ENCODE results near the gene ZNF213.
A peak's percentile ranks its signal among the peaks of the same experiment; 100 is the strongest.
"Not testable (repeated sequence)": the region's sequence is repeated elsewhere in the genome, so short reads cannot be mapped to it uniquely, and the experiment has no call there.

Gene ZNF213

DNA sequence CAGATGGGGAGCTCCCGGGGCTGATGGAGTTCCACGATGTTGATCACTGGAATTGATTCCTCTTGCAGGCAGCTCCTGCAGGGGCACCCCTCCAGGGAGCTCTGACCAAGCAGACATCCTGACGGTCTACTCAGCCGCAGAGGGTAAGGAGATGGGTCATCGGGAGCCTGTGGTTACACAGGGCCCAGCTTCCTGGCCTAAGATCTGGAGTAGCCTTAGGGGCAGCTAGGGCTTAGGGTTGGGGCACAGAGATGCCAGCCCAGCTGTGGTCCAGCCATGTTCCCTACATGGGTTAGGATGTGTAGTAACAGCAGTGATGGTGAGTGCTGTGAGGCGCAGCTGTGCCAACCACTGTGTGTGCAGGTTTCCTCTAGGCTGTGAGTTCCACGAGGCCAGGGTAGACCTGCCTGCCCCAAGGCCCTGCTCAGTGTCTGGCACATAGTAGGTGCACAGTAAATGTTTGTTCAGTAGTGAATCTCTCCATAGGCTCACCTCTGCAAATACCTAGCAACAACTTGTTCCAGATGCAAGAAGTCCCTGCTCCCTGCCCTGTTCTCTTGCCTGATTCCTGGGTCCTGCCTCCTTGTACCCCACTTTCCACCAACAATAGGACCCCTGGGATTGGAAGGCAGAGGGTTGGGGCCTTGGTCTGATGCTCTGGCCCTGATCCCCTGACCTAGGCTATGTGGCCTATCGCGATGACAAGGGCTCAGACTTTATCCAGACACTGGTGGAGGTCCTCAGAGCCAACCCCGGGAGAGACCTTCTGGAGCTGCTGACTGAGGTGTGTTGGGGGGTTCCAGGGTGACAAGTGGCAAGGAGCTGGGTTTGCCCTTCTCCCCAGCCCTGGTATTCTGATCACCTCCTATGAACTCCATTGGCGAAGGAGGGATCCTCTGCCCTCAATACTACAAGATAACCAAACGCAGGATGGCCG, 13.7 kb downstream of the ZNF213 start:
- no peak for DNase-seq

DNA sequence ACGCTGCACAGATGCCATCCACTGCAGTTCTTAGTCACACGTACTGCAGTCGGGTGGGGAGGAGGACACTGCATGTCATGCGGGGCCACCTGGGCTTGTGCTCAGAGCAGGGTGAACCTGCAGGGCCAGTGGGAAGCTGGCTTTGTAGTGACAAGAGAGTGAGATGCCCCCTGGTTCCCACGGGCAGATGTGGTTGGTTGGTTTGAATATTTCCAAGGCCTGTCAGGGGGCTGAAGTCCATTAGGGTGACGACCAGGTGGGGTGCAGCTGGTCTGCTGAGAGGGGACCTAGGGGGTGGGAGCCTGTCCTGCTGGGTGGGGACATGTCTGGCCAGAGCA, 14.3 kb downstream of the ZNF213 start:
- no peak for DNase-seq

DNA sequence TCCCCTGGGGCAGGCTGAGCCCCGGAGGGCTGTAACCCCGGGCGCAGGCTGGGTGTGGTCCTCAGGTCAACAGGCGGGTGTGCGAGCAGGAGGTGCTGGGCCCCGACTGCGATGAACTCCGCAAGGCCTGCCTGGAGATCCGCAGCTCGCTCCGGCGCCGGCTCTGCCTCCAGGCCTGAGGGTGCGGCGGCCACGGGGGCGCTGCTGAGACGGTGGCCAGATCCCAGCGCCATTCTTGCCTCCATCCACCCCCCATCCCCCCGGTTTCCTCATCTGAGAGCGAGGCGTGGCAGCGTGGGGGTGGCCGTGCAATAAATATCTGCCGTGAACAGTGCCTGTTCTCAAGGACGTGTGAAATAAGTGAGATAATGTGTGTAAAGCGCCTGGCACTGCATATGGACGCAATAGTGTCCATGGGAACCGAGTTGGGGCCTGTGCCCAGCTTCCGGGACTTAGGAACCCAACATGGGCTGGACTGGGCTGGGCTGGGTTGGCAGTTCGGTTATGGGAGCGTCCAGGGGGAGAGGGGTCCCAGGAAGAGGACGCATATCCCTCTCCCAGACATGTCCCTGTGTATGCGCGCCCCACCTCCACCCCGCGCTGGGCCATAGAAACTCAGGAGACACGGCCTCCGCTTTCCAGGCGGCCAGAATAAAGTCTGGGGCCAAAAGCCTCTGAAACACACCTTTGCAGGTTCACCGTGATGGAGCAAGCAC, 15.0 kb downstream of the ZNF213 start:
- DNase-seq: peak; percentile 65

DNA sequence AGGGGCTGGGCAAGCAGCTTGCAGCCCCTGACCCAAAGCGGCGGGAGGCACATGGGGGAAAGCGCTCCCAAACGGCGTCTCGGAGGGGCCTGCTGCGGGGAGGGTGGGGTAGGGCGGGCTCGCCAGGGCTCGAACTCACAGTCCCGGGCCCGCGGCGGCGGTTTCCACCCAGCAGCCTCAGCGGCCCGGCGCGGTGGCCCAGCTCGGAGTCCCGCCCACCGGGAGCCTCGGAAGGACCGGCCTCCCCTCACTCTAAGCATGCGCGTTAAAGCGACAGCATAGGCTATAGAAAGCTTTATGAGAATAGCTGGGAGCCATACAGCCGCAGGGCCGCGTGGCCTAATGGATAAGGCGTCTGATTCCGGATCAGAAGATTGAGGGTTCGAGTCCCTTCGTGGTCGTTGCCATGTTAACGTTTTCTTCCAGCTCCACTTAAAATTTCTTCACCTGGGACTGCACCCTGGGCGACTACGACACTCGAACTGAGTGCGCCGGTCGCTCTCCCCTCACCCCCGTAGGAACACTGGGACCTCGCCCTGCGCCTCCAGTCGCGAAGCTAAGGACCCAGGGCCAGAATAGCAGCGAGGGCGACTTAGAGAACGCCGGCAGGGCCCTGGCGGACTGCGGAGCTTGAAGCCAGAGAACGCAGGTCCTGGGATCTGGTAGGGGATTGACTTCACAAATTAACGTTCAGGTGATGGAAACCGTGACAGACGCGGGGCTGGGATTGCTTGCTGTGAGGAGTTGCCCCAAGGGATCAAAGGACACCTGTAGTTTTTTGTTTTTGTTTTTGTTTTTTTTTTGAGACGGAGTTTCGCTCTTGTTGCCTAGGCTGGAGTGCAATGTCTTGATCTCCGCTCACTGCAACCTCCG, 15.8 kb downstream of the ZNF213 start:
- peak; percentile 95 for DNase-seq

DNA sequence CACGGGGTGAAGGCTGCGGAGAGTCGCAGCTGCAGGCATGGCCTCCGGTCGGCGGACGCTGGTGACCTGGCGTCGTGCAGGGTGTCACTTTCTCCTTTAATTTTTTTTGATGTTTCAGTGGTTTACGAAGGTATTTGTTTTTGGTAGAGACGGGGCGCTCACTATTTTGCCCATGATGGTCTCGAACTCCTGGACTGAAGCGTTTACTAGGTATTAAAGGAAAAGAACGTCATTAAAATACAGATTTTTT, 17.1 kb downstream of the ZNF213 start:
- no peak for DNase-seq

DNA sequence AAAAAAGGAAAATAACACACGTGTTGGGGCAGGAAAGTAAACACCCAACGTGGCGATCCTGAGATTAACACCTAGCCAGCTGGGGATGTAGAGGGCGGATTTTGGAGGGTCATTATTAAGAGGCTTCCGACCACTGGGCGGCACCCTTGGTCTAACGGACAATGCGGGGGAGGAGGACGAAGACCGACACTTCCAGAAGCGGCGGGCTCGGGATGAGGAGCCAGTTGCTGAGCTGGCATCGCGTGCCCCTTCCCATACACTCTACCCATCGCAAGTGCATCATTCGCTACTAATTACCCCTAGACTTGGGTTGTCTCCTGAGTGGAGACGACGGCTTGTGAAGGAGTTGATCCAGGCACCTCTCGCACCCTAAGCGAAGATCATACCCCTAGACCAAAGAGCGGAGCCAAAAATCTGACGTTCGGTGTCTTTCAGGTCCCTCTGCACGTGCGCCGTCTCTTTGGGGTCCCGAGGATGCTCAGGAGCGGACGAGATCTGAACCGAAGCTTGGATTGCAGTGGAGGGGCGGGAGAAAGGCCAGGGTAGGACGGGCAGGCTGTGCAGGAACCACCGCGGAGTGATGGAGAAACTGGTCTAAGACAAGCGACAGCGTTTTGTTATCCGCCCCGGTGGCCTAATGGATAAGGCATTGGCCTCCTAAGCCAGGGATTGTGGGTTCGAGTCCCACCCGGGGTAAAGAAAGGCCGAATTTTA, 17.6 kb downstream of the ZNF213 start:
- DNase-seq: peak; percentile 91

DNA sequence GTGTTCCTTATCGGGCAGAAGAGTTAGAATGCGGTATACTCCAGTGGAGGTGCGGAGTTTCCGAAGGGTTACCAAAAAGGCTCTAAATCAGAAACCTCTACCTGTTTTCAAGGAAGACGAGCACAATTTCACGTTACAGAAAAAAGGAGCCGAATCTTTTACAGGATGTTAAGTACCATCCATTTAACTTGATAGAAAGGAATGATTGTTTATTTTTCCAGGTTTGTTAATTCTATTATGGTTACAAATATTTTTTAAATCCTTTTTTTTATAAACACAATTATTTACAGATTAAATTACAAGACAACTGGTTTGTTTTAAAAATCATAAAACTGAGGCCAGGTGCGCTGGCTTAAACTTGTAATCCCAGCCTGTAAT, 18.2 kb downstream of the ZNF213 start:
- DNase-seq: no peak

DNA sequence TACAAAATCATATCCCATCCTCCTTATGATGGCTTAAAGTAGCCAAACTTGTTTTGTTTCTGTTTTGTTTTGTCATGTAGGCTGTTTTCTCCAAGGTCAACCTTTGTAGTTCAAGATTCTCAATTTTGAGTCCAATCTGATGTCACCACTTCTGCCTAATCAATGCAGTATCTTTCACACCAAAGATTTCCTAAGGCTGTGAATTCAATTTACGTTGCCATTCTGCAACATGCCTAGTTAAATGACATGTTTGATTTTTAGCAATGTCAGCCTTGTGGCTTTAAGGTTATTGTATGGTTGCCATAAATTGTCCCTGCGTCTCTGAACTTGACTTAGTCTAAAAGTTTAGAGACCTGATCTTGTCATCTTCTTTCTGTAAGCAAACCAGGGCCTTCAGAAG, 20.4 kb downstream of the ZNF213 start:
- DNase-seq: no peak

DNA sequence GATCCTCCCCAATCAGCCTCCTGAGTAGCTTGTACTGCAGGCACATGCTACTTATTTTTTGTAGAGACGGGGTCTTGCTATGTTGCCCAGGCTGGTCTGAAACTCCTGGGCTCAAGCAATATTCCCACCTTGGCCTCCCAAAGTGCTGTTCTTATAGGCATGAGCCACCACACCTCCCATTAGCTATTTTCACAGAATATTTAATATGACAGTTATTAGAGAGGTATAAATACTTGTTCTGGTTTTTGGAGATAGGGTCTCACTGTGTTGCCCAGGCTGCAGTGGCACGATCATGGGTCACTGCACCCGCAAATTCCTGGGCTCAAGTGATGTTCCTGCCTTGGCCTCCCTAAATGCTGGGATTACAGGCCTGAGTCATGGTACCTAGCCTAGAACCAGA, 21.1 kb downstream of the ZNF213 start:
- DNase-seq: no peak

DNA sequence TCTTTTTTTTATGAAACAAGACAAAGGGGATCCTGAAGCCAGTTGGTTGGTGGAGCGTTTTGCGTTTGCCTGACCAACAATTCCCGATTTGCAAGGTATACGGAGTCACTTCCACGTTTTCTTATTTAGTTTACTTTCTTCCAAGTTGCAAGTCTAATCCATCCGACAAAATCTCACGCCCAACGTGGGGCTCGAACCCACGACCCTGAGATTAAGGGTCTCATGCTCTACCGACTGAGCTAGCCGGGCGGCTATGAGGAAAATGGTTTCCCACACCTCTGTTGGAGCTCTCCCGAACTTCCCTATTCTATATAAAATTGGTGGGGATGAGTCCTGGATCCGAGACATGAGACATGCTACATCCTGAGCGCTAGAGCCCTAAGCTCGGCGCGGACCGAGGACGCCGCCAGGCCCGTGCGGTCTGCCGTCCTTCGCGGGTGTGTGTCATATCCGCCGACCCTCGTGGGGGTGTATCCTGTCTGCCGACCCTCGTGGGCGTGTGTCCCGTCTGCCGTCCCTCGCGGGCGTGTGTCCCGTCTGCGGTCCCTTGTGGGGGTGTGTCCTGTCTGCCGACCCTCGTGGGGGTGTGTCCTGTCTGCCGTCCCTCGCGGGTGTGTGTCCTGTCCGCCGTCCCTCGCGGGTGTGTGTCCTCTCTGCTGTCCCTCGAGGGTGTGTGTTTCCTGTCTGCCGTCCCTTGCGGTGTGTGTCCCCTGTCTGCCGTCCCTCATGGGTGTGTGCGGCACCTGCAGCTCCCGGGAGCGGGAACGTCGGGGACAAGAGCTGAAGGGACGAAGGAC, 22.6 kb downstream of the ZNF213 start:
- DNase-seq: peak; percentile 94

DNA sequence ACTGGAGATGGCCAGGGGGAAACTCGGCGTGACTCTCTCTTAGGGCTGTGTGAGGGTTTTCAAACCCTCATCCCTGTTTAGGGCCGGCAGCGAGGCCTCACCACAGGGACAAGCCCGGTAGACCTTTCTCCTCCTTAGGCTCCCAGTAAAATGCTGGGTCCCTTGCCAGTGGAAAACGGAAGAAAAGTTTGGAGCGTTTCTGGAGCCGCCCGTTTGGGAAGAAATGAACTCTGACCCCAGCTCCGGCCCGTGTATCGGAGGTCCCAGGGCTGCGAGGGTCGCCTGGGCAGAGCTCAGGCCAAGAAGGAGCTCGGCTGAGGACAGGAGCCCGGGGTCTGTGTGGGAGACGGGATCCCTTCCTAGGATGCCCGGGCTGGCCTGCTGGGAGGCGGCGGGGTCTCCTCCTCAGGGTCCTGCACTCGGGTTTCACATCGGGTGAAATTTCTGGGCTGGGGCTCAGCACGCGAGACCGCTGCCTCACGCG, 23.2 kb downstream of the ZNF213 start:
- peak; percentile 22 for DNase-seq

DNA sequence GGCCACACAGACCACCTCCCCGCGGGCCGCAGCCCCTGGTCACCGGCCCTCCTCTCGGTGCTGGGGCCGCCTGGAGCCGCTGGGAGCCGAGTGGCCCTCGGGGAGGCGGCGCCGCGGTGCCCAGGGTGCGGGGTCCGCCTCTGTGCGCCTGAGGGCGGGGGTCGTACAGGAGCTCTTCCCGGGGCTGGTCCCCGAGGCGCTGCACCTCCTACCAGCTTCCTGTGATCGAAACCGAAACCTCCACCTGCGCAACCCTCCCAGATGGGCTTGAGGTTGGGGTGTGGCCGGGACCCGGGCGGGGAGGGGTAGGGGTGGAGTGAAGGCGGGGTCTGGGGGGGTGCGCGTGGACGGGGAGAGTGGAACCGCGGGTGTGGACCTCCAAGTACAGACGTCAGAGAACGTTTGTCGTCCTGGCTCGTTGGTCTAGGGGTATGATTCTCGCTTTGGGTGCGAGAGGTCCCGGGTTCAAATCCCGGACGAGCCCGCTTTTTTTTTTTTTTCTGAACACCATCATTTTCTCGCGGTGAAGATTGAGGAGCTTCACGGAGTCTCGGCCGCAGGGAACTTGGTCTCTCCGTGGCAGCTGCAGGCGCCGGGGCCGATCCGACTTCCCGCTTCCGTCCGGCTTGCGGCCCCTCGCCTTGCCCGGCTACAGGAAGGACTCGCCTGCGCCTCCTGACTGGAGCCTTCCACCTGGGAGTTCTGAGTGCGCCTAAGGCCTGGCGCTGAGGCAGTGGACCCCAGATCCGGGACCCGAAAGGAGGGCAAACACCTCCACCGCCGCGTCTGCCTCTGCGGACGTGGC, 23.9 kb downstream of the ZNF213 start:
- DNase-seq: peak; percentile 86

DNA sequence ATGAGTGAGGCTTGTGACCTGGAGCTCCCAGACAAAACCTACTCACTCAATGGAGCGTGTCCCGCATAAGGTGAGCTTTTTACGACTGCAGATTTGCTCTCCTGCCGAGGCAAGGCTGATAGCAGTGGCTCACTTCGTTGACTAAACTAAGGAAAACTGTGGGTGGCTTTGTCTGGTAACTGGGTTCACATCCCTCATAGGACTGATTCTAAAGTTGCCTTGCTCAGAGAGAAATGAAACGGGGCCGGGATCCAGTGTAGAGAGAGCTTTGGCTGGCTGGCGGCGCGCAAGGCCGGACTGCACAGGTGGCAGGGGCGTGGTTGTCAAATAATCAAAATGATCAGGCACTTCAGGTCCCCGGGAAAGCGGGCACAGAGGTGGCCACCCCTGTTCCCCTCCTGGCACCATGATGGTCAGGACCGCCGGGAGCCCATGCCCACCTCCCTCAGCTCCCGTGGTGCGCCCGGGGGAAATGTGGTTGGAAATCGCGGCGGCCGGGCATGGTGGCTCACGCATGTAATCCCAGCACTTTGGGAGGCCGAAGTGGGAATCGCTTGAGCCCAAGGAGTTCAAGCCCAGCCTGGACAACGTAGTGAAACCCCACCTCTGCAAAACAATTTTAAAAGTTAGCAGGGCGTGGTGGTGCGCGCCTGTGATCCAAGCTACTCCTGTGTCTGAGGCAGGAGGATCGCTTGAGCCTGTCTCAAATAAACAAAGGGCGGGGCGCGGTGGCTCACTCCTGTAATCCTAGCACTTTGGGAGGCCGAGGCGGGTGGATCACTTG, 26.6 kb downstream of the ZNF213 start:
- no peak for DNase-seq

DNA sequence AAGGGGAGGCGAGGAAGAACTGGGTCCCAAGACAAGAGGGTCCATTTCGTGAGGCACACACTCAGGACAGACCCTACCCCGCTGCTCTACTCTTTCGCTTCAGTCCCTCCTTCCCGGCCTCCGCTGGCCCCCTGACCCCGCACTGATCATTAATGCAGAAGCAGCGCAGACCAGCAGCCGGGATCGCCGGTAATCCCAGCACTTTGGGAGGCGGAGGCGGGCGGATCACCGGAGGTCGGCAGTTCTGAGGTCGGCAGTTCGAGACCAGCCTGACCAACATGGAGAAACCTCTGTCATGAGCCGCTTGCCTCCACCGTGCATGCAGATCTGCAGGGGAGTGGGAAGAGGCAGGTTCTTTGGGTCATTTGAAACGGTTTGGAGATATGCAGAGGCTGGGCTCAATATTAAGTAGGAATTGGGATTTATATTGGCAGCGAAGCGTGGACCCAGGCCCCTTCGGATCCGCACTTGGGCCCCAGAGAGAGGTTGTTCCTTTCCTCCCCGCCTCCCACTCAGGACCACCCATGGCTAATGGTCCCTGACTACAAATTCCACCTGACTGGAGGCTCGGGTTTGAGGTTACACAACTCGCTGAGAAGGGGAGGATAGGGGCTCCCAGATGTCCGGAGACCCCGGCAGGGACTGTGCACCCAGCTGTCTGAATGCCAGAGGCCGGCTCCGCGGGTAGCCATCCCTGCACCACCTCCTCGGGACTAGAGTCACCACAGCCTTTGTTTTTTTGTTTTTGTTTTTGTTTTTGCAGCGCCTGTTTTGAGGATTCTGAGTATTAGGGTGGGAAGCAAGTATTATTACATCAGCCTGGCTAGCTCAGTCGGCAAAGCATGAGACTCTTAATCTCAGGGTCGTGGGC, 29.5 kb downstream of the ZNF213 start:
- no peak for DNase-seq

DNA sequence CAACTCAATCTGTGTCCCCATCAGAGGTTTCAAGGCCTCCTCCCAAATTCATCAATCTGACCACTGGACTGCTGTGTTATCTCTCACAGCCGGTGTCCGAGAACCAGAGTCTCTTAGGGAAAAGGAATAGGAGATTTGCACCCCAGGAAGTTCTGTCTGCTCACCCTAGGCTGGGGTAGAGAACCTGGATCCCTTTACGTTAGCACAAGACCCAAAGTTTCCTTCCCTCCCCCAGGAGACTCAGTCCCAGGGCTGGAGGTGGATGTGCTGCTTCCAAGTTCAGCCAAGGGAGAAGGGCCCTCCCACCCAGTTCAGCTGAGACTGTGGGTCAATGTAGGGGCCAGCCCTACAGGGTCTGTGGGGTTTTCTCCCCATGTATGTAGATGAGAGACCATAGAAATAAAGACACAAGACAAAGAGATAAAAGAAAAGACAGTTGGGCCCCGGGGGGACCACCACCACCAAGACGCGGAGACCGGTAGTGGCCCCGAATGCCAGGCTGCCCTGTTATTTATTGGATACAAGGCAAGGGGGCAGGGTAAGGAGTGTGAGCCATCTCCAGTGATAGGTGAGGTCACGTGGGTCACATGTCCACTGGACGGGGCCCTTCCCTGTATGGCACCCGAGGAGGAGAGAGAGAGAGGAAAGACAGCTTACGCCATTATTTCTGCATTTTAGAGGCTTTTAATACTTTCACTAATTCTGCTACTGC, 30.4 kb downstream of the ZNF213 start:
- no peak for DNase-seq

DNA sequence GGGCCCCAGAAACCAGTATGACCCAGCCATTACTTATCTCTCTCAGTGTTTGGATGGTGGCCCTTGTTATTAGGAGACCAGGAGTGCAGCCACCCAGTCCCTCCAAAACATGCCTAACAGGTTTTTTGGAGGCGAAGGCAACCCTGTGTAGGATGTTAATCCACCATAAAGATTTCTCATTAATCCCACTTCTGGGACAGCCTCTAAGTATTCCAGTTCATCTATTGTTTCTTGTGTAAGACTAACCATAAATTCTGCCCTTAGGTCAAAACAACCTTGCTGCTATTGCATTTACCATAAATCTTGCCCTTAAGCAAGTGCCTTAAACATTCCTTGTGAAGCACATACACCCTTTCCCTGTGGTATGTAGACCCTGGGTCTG, 31.7 kb downstream of the ZNF213 start:
- no peak for DNase-seq

DNA sequence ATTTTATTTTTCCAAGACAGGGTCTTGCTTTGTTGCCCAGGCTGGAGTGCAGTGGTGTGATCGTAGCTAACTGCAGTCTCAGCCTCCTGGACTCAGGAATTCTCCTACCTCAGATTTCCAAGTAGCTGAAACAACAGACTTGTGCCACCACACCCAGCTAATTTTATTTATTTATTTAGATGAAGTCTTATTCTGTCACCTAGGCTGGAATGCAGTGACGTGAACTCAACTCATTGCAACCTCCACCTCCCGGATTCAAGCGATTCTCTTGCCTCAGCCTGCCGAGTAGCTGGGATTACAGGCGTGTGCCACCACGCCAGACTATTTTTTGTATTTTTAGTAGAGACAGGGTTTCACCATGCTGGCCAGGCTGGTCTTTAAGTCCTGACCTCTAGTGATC, 33.9 kb downstream of the ZNF213 start:
- not testable (repeated sequence) for DNase-seq

DNA sequence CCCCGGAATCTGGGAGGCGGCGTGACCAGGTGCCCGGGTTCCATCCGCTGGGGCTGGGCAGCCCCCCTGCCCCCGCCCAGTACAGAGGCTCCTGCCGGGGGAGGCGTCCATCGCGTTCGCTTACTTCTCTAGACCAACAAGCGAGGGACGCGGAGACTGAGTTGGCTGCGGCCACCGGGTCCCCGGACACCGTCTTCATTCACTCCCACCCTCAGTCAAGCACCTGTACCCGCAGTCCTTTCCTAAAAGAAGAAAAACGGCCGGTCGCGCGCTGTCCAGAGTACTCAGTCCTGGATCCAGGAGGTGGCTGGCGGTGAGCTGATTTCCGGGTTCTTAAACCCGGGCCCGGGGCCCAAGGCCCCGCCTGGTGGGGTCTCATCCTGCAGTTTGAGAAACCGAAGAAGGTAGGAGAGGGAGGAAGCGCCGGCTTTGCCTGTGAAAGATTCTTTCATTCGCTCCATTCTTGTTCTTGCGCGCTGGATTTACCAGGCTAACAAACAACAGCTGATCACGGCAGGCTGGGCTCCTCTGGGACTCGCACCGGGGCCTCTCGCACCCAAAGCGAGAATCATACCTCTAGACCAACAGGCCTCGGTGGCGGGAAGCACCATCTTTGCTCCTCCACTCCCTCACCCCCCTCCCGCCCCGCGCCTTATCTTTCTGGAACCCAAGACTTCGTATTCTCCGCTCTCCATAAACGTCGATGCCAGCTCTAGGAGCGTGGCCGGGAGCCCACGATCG, 35.8 kb downstream of the ZNF213 start:
- DNase-seq: no peak

Measured in fibroblast of skin of back (primary cell).